ENCODE results near the gene CLTA. TPM values are rescaled to one million over a fixed set of nuclear protein-coding genes. Genes with fewer than 3 reads are reported as not detected.
A peak's percentile ranks its signal among the peaks of the same experiment; 100 is the strongest.

CLTA gene
- total RNA-seq, 1 experiment from 2014 or later = 195 TPM

DNA sequence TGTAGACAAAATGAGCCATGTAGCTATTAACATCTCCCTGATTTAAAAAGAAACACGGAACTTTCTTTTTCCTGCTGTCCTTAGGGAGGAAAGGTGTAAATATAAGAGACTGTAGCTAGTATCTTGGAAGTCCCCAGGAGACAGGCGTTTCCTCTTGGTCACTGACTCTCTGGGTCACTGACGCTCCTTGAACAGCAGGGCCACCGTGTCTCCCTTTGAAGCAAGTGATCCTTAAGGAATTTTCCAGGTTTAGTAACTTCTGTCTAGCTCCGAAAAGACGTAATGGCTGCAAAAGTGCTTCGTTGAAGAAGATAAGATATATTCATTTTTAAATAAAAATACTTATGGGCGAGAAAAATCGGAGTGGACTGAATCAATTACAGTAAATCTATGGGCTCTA lies 745 bp upstream of the CLTA start:
- H3K27me3 Mint-ChIP-seq (ENCODE audit: low read depth) = peaks cover 10% of the 10 kb centered on the region

More for the DNA sequence above, 745 bp upstream of the CLTA start:
- Histone ChIP-seq H3K79me2 (ENCODE audit: insufficient read depth, low read length) (peaks cover 35% of the 10 kb centered on the region), H4K20me1 (ENCODE audit: control insufficient read depth, insufficient read depth, insufficient read length) (no peaks in the 10 kb centered on the region), H3K9me3 (ENCODE audit: control insufficient read depth, low read depth, low read length) (no peaks in the 10 kb centered on the region), H2AK5ac (ENCODE audit: insufficient read length, low read length) (no peak overlapping the region), H2BK20ac (ENCODE audit: low read depth, low read length, poor library complexity, severe bottlenecking) (no peak overlapping the region), H3T11ph (ENCODE audit: low read length) (no peak overlapping the region), H3K56ac (ENCODE audit: insufficient read length, low read depth, low read length) (no peak overlapping the region), H3K27ac (ENCODE audit: insufficient read length, low read depth, low read length) (no peak overlapping the region), H4K5ac (ENCODE audit: insufficient read length, low read depth, low read length) (no peak overlapping the region), H2BK120ac (ENCODE audit: low read depth, low read length, poor library complexity, severe bottlenecking) (no peak overlapping the region), H3K4me1 (ENCODE audit: insufficient read depth, low read length) (peaks cover 6% of the 10 kb centered on the region; the same call in 1 of the 2 replicates), H3K9ac (ENCODE audit: extremely low read depth, insufficient read length, low read length) (peak overlapping the region; percentile 63), H3K23ac (ENCODE audit: insufficient read length, low read depth, low read length) (no peak overlapping the region), H2BK5ac (ENCODE audit: insufficient read length, low read length) (no peak overlapping the region), H3K27me3 (ENCODE audit: insufficient read depth, low read length) (no peaks in the 10 kb centered on the region), H3K18ac (ENCODE audit: insufficient read length, low read depth, low read length) (peak overlapping the region; percentile 66), H2BK15ac (ENCODE audit: low read depth, low read length) (no peak overlapping the region), H3K23me2 (ENCODE audit: insufficient read length, low read depth, low read length, poor library complexity, severe bottlenecking) (peaks cover 10% of the 10 kb centered on the region), H2AFZ (ENCODE audit: low read length) (peak overlapping the region; percentile 76), H3K14ac (ENCODE audit: insufficient read depth, low read length) (no peak overlapping the region), H2BK12ac (ENCODE audit: insufficient read length, low read depth, low read length) (no peak overlapping the region), H3K4ac (ENCODE audit: low read depth, low read length) (no peak overlapping the region), H4K8ac (replicated peaks; ENCODE audit: insufficient read length, low read depth, low read length) (no peak overlapping the region), H4K91ac (ENCODE audit: insufficient read length, low read depth, low read length) (no peak overlapping the region), H3K79me1 (ENCODE audit: insufficient read depth, low read depth, low read length, poor library complexity, severe bottlenecking) (peaks cover 10% of the 10 kb centered on the region), H3K4me2 (ENCODE audit: insufficient read depth, insufficient read length, low read length) (peak overlapping the region; percentile 95)
- peaks cover 23 to 26% of the 10 kb centered on the region in 2 experiments for H3K4me1 Mint-ChIP-seq
- H3K36me3 Mint-ChIP-seq (ENCODE audit: insufficient read depth in 1 of 3, low read depth in 3 of 3) = peaks cover 2 to 8% (median 7%) of the 10 kb centered on the region in 3 experiments; a peak in 6 of 7 replicates
- WGBS (ENCODE audit: extremely low coverage, insufficient read length, low lambda C conversion rate) = no CpG with 5 or more reads among the region's 9 CpGs
- no peak for DNase-seq
- peak overlapping the region in 1 of 3 experiments; percentile 86; a peak in 4 of 7 replicates for H3K27ac Mint-ChIP-seq
- H3K9me3 Mint-ChIP-seq = peaks cover 0 to under 1% of the 10 kb centered on the region in 2 experiments; a peak in 1 of 5 replicates
- H3K4me3 Mint-ChIP-seq = peak overlapping the region; percentile 94 to 96
- TF ChIP-seq, protein P1, sequence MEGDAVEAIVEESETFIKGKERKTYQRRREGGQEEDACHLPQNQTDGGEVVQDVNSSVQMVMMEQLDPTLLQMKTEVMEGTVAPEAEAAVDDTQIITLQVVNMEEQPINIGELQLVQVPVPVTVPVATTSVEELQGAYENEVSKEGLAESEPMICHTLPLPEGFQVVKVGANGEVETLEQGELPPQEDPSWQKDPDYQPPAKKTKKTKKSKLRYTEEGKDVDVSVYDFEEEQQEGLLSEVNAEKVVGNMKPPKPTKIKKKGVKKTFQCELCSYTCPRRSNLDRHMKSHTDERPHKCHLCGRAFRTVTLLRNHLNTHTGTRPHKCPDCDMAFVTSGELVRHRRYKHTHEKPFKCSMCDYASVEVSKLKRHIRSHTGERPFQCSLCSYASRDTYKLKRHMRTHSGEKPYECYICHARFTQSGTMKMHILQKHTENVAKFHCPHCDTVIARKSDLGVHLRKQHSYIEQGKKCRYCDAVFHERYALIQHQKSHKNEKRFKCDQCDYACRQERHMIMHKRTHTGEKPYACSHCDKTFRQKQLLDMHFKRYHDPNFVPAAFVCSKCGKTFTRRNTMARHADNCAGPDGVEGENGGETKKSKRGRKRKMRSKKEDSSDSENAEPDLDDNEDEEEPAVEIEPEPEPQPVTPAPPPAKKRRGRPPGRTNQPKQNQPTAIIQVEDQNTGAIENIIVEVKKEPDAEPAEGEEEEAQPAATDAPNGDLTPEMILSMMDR (conservative IDR thresholded peaks at IDR 0.05) = no peak

All from H9 (cell line).